ENCODE results near the gene PLAGL1.

DNA sequence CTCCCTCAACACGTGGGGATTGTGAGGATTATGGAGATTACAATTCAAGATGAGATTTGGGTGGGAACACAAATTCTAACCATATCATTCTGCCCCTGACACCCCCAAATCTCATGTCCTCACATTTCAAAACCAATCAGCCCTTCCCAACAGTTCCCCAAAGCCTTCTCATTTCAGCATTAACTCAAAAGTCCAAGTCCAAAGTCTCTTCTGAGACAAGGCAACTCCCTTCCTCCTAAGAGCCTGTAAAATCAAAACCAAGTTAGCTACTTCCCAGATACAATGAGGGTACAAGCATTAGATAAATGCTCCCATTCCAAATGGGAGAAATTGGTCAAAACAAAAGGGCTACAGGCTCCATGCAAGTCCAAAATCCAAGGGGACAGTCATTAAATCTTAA lies 39.6 kb upstream of the PLAGL1 start:
- no peak for TF ChIP-seq GATA2 (IDR thresholded peaks at IDR 0.05; ENCODE audit: low read depth, low read length)
- no peak for TF ChIP-seq GATA3 (IDR thresholded peaks at IDR 0.05; ENCODE audit: low read depth, low read length)
